CD4-positive, alpha-beta T cell treated with Interleukin-1 beta for 1 hour (primary cell): ENCODE data around the gene GAB2.

ENCODE experiments used
- DNase-seq, 2 donors: peaks; one replicate each; pipeline ENCODE4 v3.0.0-alpha.2; 2020 to 2022

GAB2 gene

DNA sequence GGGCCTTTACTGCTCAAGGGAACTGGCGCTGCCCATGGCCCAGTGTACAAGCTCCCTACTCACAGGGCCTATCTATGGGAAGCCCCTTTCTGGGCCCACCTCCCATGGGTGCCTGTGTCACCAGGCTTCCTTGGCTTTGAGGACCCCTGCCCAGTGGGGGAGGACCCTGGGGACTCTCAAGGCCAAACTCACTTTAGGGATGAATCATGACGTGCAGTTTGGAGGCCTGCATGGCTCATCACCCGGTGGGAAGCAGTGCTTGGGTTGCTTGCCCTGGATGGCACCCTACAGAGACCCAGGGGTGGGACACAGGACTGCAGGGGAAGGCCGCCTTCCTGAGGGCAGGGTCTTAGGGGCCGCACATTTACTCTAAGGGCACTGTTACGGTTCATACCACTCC is 245.7 kb downstream of the GAB2 start:
- DNase-seq = no peak

DNA sequence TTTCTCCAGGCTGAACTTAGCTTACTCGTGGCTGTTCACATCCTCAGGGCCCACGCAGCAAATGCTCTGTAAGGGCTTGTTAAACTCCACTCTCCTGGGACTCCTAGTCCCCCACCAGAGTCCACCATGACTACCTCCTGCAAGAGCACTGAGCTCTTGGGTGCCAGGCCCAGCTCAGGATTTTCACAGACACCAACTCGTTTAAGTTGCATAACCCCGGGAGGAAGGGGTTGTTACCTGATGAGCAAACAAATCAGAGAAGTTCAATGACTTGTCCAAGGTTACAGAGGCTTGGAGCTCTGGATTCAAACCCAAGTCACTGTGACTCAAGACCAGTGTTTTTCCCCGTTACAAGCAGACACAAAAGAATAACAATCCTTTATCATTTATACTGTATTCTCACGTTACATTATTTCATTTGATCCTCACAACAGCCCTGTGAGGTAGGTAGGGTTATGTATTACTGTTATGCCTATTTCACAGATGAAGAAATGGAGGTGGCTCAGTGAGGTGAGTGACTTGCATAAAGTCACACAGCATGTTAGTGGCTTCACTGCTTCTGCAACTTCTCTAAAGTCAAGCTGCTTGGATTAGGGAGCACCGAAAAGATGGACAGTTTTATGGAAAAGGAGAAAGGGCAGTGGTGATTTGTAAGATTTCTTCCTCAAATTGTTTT is 246.6 kb downstream of the GAB2 start:
- DNase-seq = no peak

DNA sequence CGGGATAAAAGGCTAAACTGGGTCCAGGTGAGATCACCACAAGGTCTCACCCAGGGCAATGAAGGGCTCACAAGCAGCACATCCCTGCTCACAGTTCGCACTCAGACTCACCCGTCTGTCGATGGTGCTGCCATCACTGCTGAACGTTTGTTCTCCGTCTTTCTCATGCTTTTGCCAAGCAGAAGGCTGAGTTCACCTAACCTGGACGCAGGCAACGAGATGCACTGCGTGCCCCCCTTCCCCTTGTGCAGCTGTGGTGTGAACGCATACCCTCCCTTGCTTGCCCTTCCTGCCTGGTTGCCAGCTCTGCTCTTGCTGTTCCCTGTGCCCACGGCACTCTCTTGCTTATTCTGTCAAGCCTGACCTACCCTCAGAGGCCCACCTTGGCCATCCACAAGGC is 247.2 kb downstream of the GAB2 start:
- DNase-seq = no peak

DNA sequence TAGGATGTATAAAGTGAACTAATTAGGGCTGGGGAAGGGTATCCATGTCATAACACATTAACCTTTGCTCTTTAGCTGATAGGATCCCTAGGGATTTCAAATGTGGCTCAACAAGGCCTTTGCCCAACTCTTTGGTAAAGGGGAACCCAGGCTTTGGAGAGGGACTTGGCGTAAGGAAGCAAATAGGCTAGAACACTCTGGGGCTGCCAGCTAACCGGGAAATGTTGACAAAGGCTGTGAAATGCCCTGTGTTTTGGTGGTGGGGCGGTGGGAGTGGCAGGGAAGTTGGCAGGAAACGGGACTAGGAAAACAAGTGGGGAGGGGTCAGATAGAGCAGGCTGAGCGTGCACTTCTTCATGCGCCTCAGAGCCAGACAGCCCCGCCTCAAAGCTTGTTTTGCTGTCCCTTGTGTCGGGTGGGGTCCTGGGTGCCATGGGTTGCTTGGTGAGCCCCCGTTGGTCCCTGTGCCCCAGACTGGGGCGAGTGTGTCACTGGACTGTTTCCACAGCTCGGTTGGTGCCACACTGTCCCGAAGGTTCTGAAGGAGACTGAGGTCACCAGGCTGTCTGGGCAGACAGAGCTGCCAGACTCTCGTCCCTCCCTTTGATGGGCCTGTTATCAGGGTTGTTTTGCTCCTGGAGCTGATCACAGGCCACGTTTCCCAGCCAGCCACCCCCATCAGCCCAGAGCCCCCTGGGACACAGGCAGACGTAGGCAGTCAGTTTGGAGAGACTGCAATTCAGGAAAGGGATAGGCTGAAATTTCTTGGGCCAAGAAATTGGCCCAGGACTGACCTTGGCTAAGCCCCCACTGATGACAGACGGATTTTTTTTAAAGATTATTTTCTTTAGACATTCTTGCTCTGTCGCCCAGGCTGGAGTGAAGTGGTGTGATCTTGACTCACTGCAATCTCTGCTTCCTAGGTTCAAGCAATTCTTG is 248.8 kb downstream of the GAB2 start:
- no peak for DNase-seq

DNA sequence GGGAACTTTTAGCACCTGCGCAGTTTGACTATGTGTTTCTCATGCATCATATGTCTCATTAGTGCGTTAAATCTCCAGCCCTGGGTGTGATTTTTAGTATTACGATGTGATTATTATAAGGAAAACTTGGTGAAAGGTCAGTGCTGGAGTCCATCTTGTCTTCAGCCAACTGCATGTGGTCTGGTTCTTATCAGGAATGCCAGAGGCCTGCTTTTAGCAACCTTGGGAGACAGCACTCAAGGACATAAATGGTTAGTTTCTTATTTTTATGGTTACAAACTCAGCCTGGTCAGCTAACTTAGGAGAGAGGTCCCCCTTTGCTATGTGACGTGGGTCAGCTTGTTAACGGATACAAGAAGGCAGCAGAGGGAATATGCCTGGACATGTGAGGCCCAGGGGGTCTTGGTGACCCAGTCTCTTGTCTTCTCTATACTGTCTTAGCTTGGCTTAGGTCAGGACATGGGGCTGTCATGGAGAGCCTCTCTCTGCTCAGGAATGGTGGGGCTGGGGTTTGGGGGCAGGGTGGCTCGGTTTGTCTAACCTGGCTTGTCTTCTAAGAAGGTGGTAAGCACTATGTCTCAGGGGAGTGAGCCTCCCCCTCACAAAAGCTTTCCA is 250.7 kb downstream of the GAB2 start:
- no peak for DNase-seq
